Esophagus squamous epithelium (tissue), 4 donors: Measurements from ENCODE around the gene VAPA.

Experiments
- POLR2A ChIP-seq, 4 donors: fragments of 450-650 bp; IDR thresholded peaks; one replicate each; pipeline ENCODE4 v1.6.1; 2017; ENCODE audit warnings: antibody characterized with exemption in 4 of 4, mild to moderate bottlenecking in 4 of 4, moderate library complexity in 3 of 4
- TF ChIP-seq, protein P1 (sequence below), 6 experiments: fragments of 450-650 bp in 4 of 6; fragments of 200-600 bp in 2 of 6; sonication (generic) in 2 of 6; IDR thresholded peaks; one replicate each; pipeline ENCODE4 v1.5.1; 2016 to 2019; ENCODE audit warnings: antibody characterized with exemption in 6 of 6, mild to moderate bottlenecking in 4 of 6, moderate library complexity in 4 of 6

DNA sequence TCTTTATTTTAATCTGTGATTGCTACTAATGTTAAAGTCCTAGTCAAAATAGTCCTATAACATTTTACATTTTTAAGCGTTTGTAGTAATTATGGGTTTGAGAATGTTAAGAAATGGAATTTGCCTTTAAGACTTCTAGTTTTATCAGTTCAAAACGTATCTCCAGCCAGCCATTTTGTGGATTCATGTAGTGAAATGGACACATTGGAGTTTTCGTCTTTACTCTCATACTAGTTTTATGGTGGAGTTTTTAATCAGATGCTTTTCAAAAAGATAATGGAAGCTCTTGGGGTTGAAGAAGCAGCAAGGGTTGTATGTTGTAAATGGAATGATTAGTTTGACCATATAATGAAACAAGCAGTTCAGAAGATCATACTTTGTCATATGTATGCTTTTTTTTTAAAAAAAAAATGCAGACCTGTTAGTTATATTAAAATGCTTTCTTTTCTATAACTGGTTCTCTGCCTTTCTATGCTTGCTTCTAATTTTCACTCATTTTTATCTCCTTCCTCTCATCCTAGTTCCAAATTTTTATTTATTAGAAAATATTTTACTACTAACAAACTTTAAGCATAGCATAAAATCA lies 16.6 kb downstream of the VAPA start:
- TF ChIP-seq, protein P1, sequence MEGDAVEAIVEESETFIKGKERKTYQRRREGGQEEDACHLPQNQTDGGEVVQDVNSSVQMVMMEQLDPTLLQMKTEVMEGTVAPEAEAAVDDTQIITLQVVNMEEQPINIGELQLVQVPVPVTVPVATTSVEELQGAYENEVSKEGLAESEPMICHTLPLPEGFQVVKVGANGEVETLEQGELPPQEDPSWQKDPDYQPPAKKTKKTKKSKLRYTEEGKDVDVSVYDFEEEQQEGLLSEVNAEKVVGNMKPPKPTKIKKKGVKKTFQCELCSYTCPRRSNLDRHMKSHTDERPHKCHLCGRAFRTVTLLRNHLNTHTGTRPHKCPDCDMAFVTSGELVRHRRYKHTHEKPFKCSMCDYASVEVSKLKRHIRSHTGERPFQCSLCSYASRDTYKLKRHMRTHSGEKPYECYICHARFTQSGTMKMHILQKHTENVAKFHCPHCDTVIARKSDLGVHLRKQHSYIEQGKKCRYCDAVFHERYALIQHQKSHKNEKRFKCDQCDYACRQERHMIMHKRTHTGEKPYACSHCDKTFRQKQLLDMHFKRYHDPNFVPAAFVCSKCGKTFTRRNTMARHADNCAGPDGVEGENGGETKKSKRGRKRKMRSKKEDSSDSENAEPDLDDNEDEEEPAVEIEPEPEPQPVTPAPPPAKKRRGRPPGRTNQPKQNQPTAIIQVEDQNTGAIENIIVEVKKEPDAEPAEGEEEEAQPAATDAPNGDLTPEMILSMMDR (IDR thresholded peaks at IDR 0.05), result no peak
- no peak for TF ChIP-seq POLR2A (IDR thresholded peaks at IDR 0.05)
